DOHH2 (cell line): ENCODE data around the gene OLFML1.
A peak's percentile ranks its signal among the peaks of the same experiment; 100 is the strongest.

Experiments used
- H3F3A ChIP-seq: fragments of 200-600 bp; sonication (generic), shearing (Covaris generic); 2 replicates; pipeline ENCODE4 v1.6.0; 2016; ENCODE audit warnings: antibody characterized with exemption, mild to moderate bottlenecking; ENCODE audit not compliant: control insufficient read depth, insufficient read depth
- H3K27ac ChIP-seq: fragments of 200-600 bp; sonication (generic); 2 replicates; pipeline ENCODE4 v1.5.1; 2014; ENCODE audit warnings: low read depth, mild to moderate bottlenecking, low read length, moderate library complexity
- H3K27me3 ChIP-seq: fragments of 200-600 bp; sonication (generic); 2 replicates; pipeline ENCODE4 v1.6.1; 2014; ENCODE audit warnings: mild to moderate bottlenecking, low read length, mixed read lengths; ENCODE audit not compliant: control insufficient read depth
- H3K36me3 ChIP-seq: fragments of 200-600 bp; sonication (generic); 2 replicates; pipeline ENCODE4 v1.6.1; 2014; ENCODE audit warnings: mild to moderate bottlenecking, low read length, moderate library complexity, mixed read lengths; ENCODE audit not compliant: control insufficient read depth
- H3K4me1 ChIP-seq: fragments of 200-600 bp; sonication (generic); 2 replicates; pipeline ENCODE4 v1.6.1; 2014; ENCODE audit warnings: mild to moderate bottlenecking, low read length, mixed read lengths; ENCODE audit not compliant: control insufficient read depth
- H3K4me2 ChIP-seq: fragments of 200-600 bp; sonication (generic); 2 replicates; pipeline ENCODE4 v1.6.0; 2014; ENCODE audit warnings: mild to moderate bottlenecking, low read length, moderate library complexity
- H3K4me3 ChIP-seq: fragments of 200-600 bp; sonication (generic); 2 replicates; pipeline ENCODE4 v1.5.1; 2014; ENCODE audit warnings: mild to moderate bottlenecking, low read length, mixed read lengths
- H3K79me2 ChIP-seq: fragments of 200-600 bp; sonication (generic); 2 replicates; pipeline ENCODE4 v1.6.1; 2014; ENCODE audit warnings: mild to moderate bottlenecking, low read length, mixed read lengths; ENCODE audit not compliant: control insufficient read depth
- H3K9me2 ChIP-seq: fragments of 200-600 bp; sonication (generic); replicated peaks from 2 replicates; pipeline ENCODE4 v1.6.1; 2014; ENCODE audit warnings: mild to moderate bottlenecking, low read length, mixed read lengths; ENCODE audit not compliant: control insufficient read depth
- H3K9me3 ChIP-seq: fragments of 200-600 bp; sonication (generic); 2 replicates; pipeline ENCODE4 v1.6.1; 2014; ENCODE audit warnings: antibody characterized with exemption, low read length, mixed read lengths; ENCODE audit not compliant: control insufficient read depth, insufficient read depth
- H4K20me1 ChIP-seq: fragments of 200-600 bp; sonication (generic); 2 replicates; pipeline ENCODE4 v1.6.0; 2014; ENCODE audit warnings: low read depth, mild to moderate bottlenecking, antibody characterized with exemption, low read length, moderate library complexity; ENCODE audit not compliant: control insufficient read depth, insufficient read depth
- EZH2phosphoT487 ChIP-seq: fragments of 200-600 bp; sonication (generic); IDR thresholded peaks from 2 replicates; pipeline ENCODE4 v1.6.1; 2017; ENCODE audit warnings: borderline replicate concordance, mild to moderate bottlenecking, antibody characterized with exemption, low read length, moderate library complexity, mixed read lengths
- TF ChIP-seq, protein P1 (sequence below): fragments of 200-600 bp; sonication (generic); IDR thresholded peaks from one replicate; pipeline ENCODE4 v1.5.1; 2014; ENCODE audit warnings: antibody characterized with exemption, mild to moderate bottlenecking, low read depth, low read length; ENCODE audit not compliant: poor library complexity, severe bottlenecking

The OLFML1 gene

DNA sequence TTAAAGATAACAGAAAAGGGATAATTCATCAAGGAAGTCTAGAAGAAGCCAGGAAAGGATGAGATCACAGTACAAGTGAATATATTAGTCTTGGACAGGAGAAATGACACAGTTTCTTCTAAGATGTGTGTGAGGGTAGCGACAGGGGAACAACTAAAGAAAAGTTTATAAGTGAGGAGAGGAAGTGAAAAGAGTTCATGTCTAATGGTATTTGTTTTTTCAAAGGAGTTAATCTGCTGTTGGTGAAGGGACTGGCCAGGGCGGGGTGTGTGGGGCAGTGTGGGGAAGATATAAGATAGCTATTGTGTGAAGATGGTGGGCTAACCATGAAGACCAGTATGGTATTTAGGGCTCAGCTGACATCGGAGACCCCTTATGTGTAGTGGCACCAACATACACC, 20.9 kb downstream of the OLFML1 start:
- H3K36me3 ChIP-seq, result no peaks in the 10 kb centered on the region
- TF ChIP-seq, protein P1, sequence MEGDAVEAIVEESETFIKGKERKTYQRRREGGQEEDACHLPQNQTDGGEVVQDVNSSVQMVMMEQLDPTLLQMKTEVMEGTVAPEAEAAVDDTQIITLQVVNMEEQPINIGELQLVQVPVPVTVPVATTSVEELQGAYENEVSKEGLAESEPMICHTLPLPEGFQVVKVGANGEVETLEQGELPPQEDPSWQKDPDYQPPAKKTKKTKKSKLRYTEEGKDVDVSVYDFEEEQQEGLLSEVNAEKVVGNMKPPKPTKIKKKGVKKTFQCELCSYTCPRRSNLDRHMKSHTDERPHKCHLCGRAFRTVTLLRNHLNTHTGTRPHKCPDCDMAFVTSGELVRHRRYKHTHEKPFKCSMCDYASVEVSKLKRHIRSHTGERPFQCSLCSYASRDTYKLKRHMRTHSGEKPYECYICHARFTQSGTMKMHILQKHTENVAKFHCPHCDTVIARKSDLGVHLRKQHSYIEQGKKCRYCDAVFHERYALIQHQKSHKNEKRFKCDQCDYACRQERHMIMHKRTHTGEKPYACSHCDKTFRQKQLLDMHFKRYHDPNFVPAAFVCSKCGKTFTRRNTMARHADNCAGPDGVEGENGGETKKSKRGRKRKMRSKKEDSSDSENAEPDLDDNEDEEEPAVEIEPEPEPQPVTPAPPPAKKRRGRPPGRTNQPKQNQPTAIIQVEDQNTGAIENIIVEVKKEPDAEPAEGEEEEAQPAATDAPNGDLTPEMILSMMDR, result no peak
- no peak for TF ChIP-seq EZH2phosphoT487
- H3K4me2 ChIP-seq, result no peak overlapping the region
- H3K4me3 ChIP-seq, result no peak overlapping the region
- no peak overlapping the region for H3K27ac ChIP-seq
- H3F3A ChIP-seq, result no peaks in the 10 kb centered on the region
- peaks cover 3% of the 10 kb centered on the region for H3K4me1 ChIP-seq
- no peaks in the 10 kb centered on the region for H3K27me3 ChIP-seq
- H3K9me2 ChIP-seq, result no peaks in the 10 kb centered on the region
- H4K20me1 ChIP-seq, result no peaks in the 10 kb centered on the region
- H3K9me3 ChIP-seq, result no peaks in the 10 kb centered on the region
- no peaks in the 10 kb centered on the region for H3K79me2 ChIP-seq

- no peaks in the 10 kb centered on the region for H3K79me2 ChIP-seq
- no peak for TF ChIP-seq EZH2phosphoT487
- TF ChIP-seq, protein P1, result no peak
- H3K4me1 ChIP-seq, result peaks cover 21% of the 10 kb centered on the region
- H3K4me2 ChIP-seq, result no peak overlapping the region
- no peaks in the 10 kb centered on the region for H3K27me3 ChIP-seq
- H3K9me2 ChIP-seq, result no peaks in the 10 kb centered on the region
- no peak overlapping the region for H3K4me3 ChIP-seq
- H3K27ac ChIP-seq, result no peak overlapping the region
- no peaks in the 10 kb centered on the region for H3F3A ChIP-seq
- H3K36me3 ChIP-seq, result no peaks in the 10 kb centered on the region
- H3K9me3 ChIP-seq, result no peaks in the 10 kb centered on the region
- no peaks in the 10 kb centered on the region for H4K20me1 ChIP-seq
Measured at GRCh38 chr11:7508087-7508486, 22.8 kb downstream of the OLFML1 start.

- Histone ChIP-seq H3K9me2 (no peaks in the 10 kb centered on the region), H3K9me3 (no peaks in the 10 kb centered on the region), H3K4me3 (no peak overlapping the region), H3K4me2 (no peak overlapping the region), H3F3A (no peaks in the 10 kb centered on the region), H3K27me3 (no peaks in the 10 kb centered on the region), H3K79me2 (peaks cover 12% of the 10 kb centered on the region), H3K36me3 (peaks cover 5% of the 10 kb centered on the region), H3K4me1 (peaks cover 26% of the 10 kb centered on the region), H3K27ac (no peak overlapping the region), H4K20me1 (no peaks in the 10 kb centered on the region)
- TF ChIP-seq, protein P1, result no peak
- TF ChIP-seq EZH2phosphoT487, result no peak
Measured at GRCh38 chr11:7509966-7510365, 24.7 kb downstream of the OLFML1 start.

DNA sequence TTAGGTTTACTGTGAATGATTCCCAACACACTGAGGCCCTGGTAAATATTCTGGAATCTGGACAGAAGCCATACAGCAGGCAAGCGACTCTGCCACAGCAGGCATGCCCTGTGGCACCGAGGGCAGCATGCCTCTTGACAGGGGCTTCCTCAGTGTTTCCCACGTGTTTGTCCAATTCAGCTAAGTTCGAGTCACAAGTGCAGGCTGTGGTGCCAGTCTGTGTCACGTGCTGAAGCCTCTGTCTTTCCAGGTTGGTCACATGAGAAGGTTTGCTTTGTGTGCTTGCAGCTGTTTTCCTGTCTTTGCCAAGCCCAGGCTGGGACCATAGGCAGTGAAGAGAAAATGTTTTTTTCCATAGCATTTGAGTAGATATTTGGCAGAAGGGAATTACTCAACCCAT, 26.1 kb downstream of the OLFML1 start:
- H3K27me3 ChIP-seq, result no peaks in the 10 kb centered on the region
- H3F3A ChIP-seq, result no peaks in the 10 kb centered on the region
- H3K4me3 ChIP-seq, result 0 out of 2 replicates have a peak overlapping the region, but pooled peaks have one; percentile 86
- TF ChIP-seq, protein P1, result no peak
- no peak for TF ChIP-seq EZH2phosphoT487
- H3K36me3 ChIP-seq, result peaks cover 5% of the 10 kb centered on the region
- H3K4me2 ChIP-seq, result peak overlapping the region; percentile 93
- H3K9me3 ChIP-seq, result no peaks in the 10 kb centered on the region
- H3K79me2 ChIP-seq, result peaks cover 26% of the 10 kb centered on the region
- no peak overlapping the region for H3K27ac ChIP-seq
- H3K4me1 ChIP-seq, result peaks cover 40% of the 10 kb centered on the region
- H4K20me1 ChIP-seq, result no peaks in the 10 kb centered on the region
- H3K9me2 ChIP-seq, result no peaks in the 10 kb centered on the region
